K562 (cell line): ENCODE results near the gene LRRC30. TPM values are rescaled to one million over a fixed set of nuclear protein-coding genes. Genes with fewer than 3 reads are reported as not detected.

Experiments
- ATAC-seq: fragments of 200-7000 bp; cut with Tn5 transposase; 3 replicates; pipeline ENCODE4 v1.9.1; 2020; ENCODE audit warnings: moderate library complexity
- BruUV-seq: library from RNA; stranded (reverse); fragments of 400-500 nt; replicated peaks from 2 replicates; lab custom pipeline; 2021; lab: Mats Ljungman, UMichigan
- CTCF ChIA-PET: fragments of 300-600 bp; formaldehyde crosslinking; extraction: SDS; loops from one replicate; lab custom pipeline; 2021; ENCODE audit warnings: low intra/inter-chr PET ratio; lab: Yijun Ruan, JAX
- POLR2A ChIA-PET: fragments of 300-600, 350-650 bp; sonication (Branson Sonifier 250); formaldehyde crosslinking; extraction: SDS; loops from one replicate; lab custom pipeline; 2021; ENCODE audit warnings: antibody characterized with exemption, inconsistent platforms; lab: Yijun Ruan, JAX
- DNase-seq, 4 experiments: peaks; one replicate each; pipeline versions ENCODE4 v3.0.0 to v3.0.0-alpha.2; 2011 to 2018; ENCODE audit warnings: low spot score in 3 of 4, mixed read lengths in 3 of 4; ENCODE audit errors: extremely low read depth in 1 of 4
- FAIRE-seq: peaks from 2 replicates; lab custom pipeline; 2011; peaks lifted over from hg19 to GRCh38; lab: Jason Lieb, UNC
- H2AFZ ChIP-seq: 2 replicates; pipeline ENCODE4 v1.6.0; 2011; ENCODE audit warnings: low read depth, low read length, control low read depth, inconsistent platforms
- H3K27ac ChIP-seq: fragments of 200-600 bp; 3 replicates; pipeline ENCODE4 v1.8.0; 2011; ENCODE audit warnings: low read depth, mild to moderate bottlenecking, control low read depth, inconsistent platforms, low read length, moderate library complexity, mixed read lengths; ENCODE audit errors: extremely low read depth
- H3K27me3 ChIP-seq, 2 experiments: fragments of 300-600 bp in 1 of 2; 2 replicates in 1 of 2; 3 replicates in 1 of 2; pipeline versions ENCODE4 v1.6.0 to v1.8.0; 2011; ENCODE audit warnings: inconsistent platforms in 2 of 2, low read length in 2 of 2, mild to moderate bottlenecking in 1 of 2, mixed read lengths in 1 of 2, moderate library complexity in 1 of 2; ENCODE audit not compliant: control insufficient read depth in 2 of 2, insufficient read depth in 2 of 2
- H3K36me3 ChIP-seq: fragments of 300-600 bp; 3 replicates; pipeline ENCODE4 v1.8.0; 2011; ENCODE audit warnings: mild to moderate bottlenecking, low read length, inconsistent platforms; ENCODE audit not compliant: control insufficient read depth, insufficient read depth
- H3K4me1 ChIP-seq, 2 experiments: fragments of 200-600 bp in 1 of 2; replicated peaks in 1 of 2; 2 replicates in 1 of 2; 3 replicates in 1 of 2; pipeline versions ENCODE4 v1.5.1 to v1.8.0; 2011; ENCODE audit warnings: inconsistent platforms in 2 of 2, low read length in 2 of 2, mild to moderate bottlenecking in 1 of 2, mixed read lengths in 1 of 2, moderate library complexity in 1 of 2; ENCODE audit not compliant: control insufficient read depth in 2 of 2, insufficient read depth in 2 of 2
- H3K4me2 ChIP-seq: 2 replicates; pipeline ENCODE4 v1.6.1; 2011; ENCODE audit warnings: low read length, control low read depth, inconsistent platforms, mixed read lengths; ENCODE audit not compliant: insufficient read depth
- H3K4me3 ChIP-seq: fragments of 200-600 bp; sonication (generic), shearing (Covaris generic); 2 replicates; pipeline ENCODE4 v1.5.1; 2016; ENCODE audit warnings: control low read depth, inconsistent platforms
- H3K79me2 ChIP-seq: fragments of 200-600 bp; 3 replicates; pipeline ENCODE4 v1.8.0; 2011; ENCODE audit warnings: low read length, inconsistent platforms; ENCODE audit not compliant: control insufficient read depth, insufficient read depth
- H3K9ac ChIP-seq, 2 experiments: 2 replicates each; pipeline versions ENCODE4 v1.6.0 to v1.6.1; 2011; ENCODE audit warnings: low read depth in 2 of 2, low read length in 2 of 2, control low read depth in 1 of 2, inconsistent platforms in 1 of 2, mild to moderate bottlenecking in 1 of 2, mixed read lengths in 1 of 2; ENCODE audit not compliant: insufficient read depth in 1 of 2
- H3K9me1 ChIP-seq: one replicate; pipeline ENCODE4 v1.6.0; 2011; ENCODE audit warnings: inconsistent platforms, mild to moderate bottlenecking, low read length, moderate library complexity; ENCODE audit not compliant: control insufficient read depth, insufficient read depth
- H3K9me3 ChIP-seq: replicated peaks from 2 replicates; pipeline ENCODE4 v1.5.1; 2011; ENCODE audit warnings: low read depth, low read length, inconsistent platforms; ENCODE audit not compliant: control insufficient read depth, insufficient read depth
- H4K20me1 ChIP-seq: replicated peaks from 2 replicates; pipeline ENCODE4 v1.6.1; 2011; ENCODE audit warnings: low read length, inconsistent platforms, mixed read lengths; ENCODE audit not compliant: control insufficient read depth, insufficient read depth
- ARHGAP35 ChIP-seq: fragments of 450-650 bp; IDR thresholded peaks from 2 replicates; pipeline ENCODE4 v1.6.1; 2018; ENCODE audit not compliant: partially characterized antibody
- DIDO1 ChIP-seq: fragments of 450-650 bp; IDR thresholded peaks from 2 replicates; pipeline ENCODE4 v1.6.1; 2016; ENCODE audit warnings: low read depth, missing biosample characterization, missing genetic modification characterization
- FOXA1 ChIP-seq: fragments of 450-650 bp; IDR thresholded peaks from 2 replicates; pipeline ENCODE4 v1.6.1; 2016; ENCODE audit warnings: mild to moderate bottlenecking, borderline replicate concordance
- SIRT6 ChIP-seq: IDR thresholded peaks from one replicate; pipeline ENCODE4 v1.6.1; 2012; ENCODE audit warnings: low read depth, mild to moderate bottlenecking, control low read depth, inconsistent platforms, low read length, moderate library complexity
- WGBS: fragments of 100-300 bp; shearing (Covaris generic); methylation state at CpG from one replicate; pipeline ENCODE4 v1.1.6; 2016; ENCODE audit warnings: low coverage, mixed read lengths; ENCODE audit not compliant: insufficient coverage; ENCODE audit errors: missing lambda C conversion rate; 5-methylcytosine and 5-hydroxymethylcytosine counted together
- in situ Hi-C: fragments of 300-500 bp; cut with MboI; formaldehyde crosslinking; loops from 4 replicates; pipeline ENCODE4 v1.15.0; 2018; ENCODE audit warnings: inconsistent platforms, mixed read lengths
- intact Hi-C: fragments of 100-400 bp; cut with micrococcal nuclease; formaldehyde crosslinking; loops from 2 replicates; pipeline ENCODE4 v1.14.2; 2022
- polyA plus RNA-seq, 8 experiments: library from polyadenylated mRNA; depleted of rRNA in 4 of 8; stranded (reverse) in 5 of 8; unstranded in 3 of 8; fragments of >200 nt; fragmentation: Nextera tagmentation in 2 of 8; fragmentation: Illumina TruSeq in 1 of 8; extraction: Ambion mirVana in 2 of 8; extraction: Trizol in 1 of 8; gene quantifications; 2 replicates each; pipeline versions ENCODE4 v1.2.1 to v1.2.3, GENCODE V29; 2011 to 2014; ENCODE audit warnings: inconsistent platforms in 1 of 8, missing spikeins in 1 of 8
- total RNA-seq, 7 experiments: library from RNA; depleted of rRNA in 6 of 7; stranded (reverse); fragments of >200 nt in 6 of 7; fragmentation: Illumina TruSeq in 2 of 7; extraction: Trizol in 2 of 7; gene quantifications; 2 replicates each; pipeline versions ENCODE4 v1.2.1 to v1.2.3, GENCODE V29; 2011 to 2021; ENCODE audit warnings: low replicate concordance in 1 of 7
- TF ChIP-seq, protein P1 (sequence below): sonication (generic); formaldehyde crosslinking; IDR thresholded peaks from 2 replicates; pipeline ENCODE4 v1.8.1; 2023; ENCODE audit warnings: mild to moderate bottlenecking, missing genetic modification reagents

LRRC30 gene
- total and polyA plus RNA-seq, 9 of the 15 experiments (the other 6 are each of a cell fraction or from before 2014, with no cell fraction given) = not detected

DNA sequence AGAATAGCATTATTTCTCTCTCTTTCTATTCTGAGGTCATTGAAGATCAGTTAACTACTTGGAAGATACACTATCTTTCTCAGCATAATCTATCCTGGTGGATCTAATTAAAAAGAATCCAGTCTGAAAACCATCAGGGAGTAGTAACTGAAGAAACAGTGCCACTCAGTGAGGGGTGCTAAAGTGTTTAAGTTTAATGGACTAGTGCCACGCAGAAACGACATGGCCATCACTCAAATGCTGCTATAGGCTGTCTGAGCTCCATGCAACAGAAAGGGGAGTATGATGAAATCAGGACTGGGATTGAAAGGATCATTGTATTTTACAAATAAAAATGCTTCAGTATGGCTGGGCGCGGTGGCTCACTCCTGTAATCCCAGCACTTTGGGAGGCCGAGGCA, 23.3 kb downstream of the LRRC30 start:
- no peaks in the 10 kb centered on the region for H4K20me1 ChIP-seq
- TF ChIP-seq, protein P1, sequence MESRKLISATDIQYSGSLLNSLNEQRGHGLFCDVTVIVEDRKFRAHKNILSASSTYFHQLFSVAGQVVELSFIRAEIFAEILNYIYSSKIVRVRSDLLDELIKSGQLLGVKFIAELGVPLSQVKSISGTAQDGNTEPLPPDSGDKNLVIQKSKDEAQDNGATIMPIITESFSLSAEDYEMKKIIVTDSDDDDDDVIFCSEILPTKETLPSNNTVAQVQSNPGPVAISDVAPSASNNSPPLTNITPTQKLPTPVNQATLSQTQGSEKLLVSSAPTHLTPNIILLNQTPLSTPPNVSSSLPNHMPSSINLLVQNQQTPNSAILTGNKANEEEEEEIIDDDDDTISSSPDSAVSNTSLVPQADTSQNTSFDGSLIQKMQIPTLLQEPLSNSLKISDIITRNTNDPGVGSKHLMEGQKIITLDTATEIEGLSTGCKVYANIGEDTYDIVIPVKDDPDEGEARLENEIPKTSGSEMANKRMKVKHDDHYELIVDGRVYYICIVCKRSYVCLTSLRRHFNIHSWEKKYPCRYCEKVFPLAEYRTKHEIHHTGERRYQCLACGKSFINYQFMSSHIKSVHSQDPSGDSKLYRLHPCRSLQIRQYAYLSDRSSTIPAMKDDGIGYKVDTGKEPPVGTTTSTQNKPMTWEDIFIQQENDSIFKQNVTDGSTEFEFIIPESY = no peak
- no peak for TF ChIP-seq ARHGAP35
- TF ChIP-seq SIRT6 = no peak
- no peak for TF ChIP-seq DIDO1 (tag)
- no peak for TF ChIP-seq FOXA1
- TF ChIP-seq, all 486 proteins: peak for 0
- no TSS peak for BruUV-seq
- DNase-seq = no peak
- POLR2A ChIA-PET = no interaction called here
- CTCF ChIA-PET = no interaction called here
- Histone ChIP-seq H3K9me1 (no peaks in the 10 kb centered on the region), H3K79me2 (no peaks in the 10 kb centered on the region), H3K4me1 (no peaks in the 10 kb centered on the region), H2AFZ (no peak overlapping the region), H3K27ac (no peak overlapping the region), H3K36me3 (no peaks in the 10 kb centered on the region), H3K4me2 (no peak overlapping the region), H3K4me3 (no peak overlapping the region), H3K27me3 (peaks cover 2 to 4% of the 10 kb centered on the region in 2 experiments; a peak in 3 of 5 replicates), H3K9me3 (no peaks in the 10 kb centered on the region), H3K9ac (no peak overlapping the region)
- in situ Hi-C loops (no loop called here), intact Hi-C loops (no loop called here)
- no peak for ATAC-seq
- FAIRE-seq = no peak
- 1% methylated on average over 5 of the region's 5 CpGs for WGBS
